RKO (cell line): ENCODE results near the gene AFM.

Experiments
- DNase-seq: peaks from one replicate; pipeline ENCODE4 v3.0.0-alpha.2; 2016; ENCODE audit warnings: low spot score

The AFM gene

GRCh38 chr4:73481358-73481757 is at the start of gene AFM:
TSS of gene AFM (plus strand) at chr4:73481745. CDS start at chr4:73481776, 31 bp downstream.
- DNase-seq = no peak

- no peak for DNase-seq
Measured at GRCh38 chr4:73431813-73432168, 49.8 kb upstream of the AFM start.

- no peak for DNase-seq
Measured at GRCh38 chr4:73432169-73433000, 49.2 kb upstream of the AFM start.

- DNase-seq = no peak
Measured at GRCh38 chr4:73433140-73433539, 48.4 kb upstream of the AFM start.

GRCh38 chr4:73434311-73434710 is 47.2 kb upstream of the AFM start:
- peak; percentile 67 for DNase-seq

- no peak for DNase-seq
Measured at GRCh38 chr4:73435984-73436383, 45.6 kb upstream of the AFM start, which contains the start of gene AFP. TSS of gene AFP (plus strand) at chr4:73436221. CDS start at chr4:73436263, 42 bp downstream.

GRCh38 chr4:73436674-73437557 is 44.6 kb upstream of the AFM start:
- no peak for DNase-seq

- no peak for DNase-seq
Measured at GRCh38 chr4:73437558-73437956, 44.0 kb upstream of the AFM start.

GRCh38 chr4:73438048-73438447 is 43.5 kb upstream of the AFM start:
- no peak for DNase-seq

GRCh38 chr4:73438582-73439215 is 42.8 kb upstream of the AFM start:
- DNase-seq = no peak

GRCh38 chr4:73439445-73439844 is 42.1 kb upstream of the AFM start:
- no peak for DNase-seq

GRCh38 chr4:73439991-73440390 is 41.6 kb upstream of the AFM start:
- no peak for DNase-seq

GRCh38 chr4:73440653-73441052 is 40.9 kb upstream of the AFM start:
- DNase-seq = no peak

- no peak for DNase-seq
Measured at GRCh38 chr4:73442275-73442674, 39.3 kb upstream of the AFM start.

- DNase-seq = no peak
Measured at GRCh38 chr4:73443224-73443623, 38.3 kb upstream of the AFM start.

GRCh38 chr4:73445383-73446335 is 35.9 kb upstream of the AFM start:
- no peak for DNase-seq

- peak; percentile 87 for DNase-seq
Measured at GRCh38 chr4:73446336-73446938, 35.1 kb upstream of the AFM start.

- no peak for DNase-seq
Measured at GRCh38 chr4:73447671-73448070, 33.9 kb upstream of the AFM start.

GRCh38 chr4:73448448-73449203 is 32.9 kb upstream of the AFM start:
- no peak for DNase-seq

- DNase-seq = peak; percentile 37
Measured at GRCh38 chr4:73450398-73451004, 31.0 kb upstream of the AFM start.
